Astrocyte of the cerebellum (primary cell): ENCODE data around the gene GARIN1A.

Source experiments
- DNase-seq: peaks from one replicate; pipeline ENCODE4 v3.0.0-alpha.2; 2011; ENCODE audit warnings: low read depth
- H3K4me3 ChIP-seq: 2 replicates; pipeline ENCODE4 v1.5.1; 2011; ENCODE audit warnings: mild to moderate bottlenecking, low read depth, low read length, moderate library complexity
- in situ Hi-C: cut with HindIII; loops from 2 replicates; pipeline ENCODE4 v1.10.0; 2017; ENCODE audit warnings: low sequenced_read_pairs
- TF ChIP-seq, protein P1 (sequence below): IDR thresholded peaks from 2 replicates; pipeline ENCODE4 v1.5.1; 2012; ENCODE audit warnings: low read length, low read depth, moderate library complexity, mild to moderate bottlenecking; ENCODE audit errors: missing control alignments

Gene GARIN1A

GRCh38 chr7:128708824-128709223, 36.7 kb downstream of the GARIN1A start:
- in situ Hi-C loops: no loop called here
- TF ChIP-seq, protein P1, sequence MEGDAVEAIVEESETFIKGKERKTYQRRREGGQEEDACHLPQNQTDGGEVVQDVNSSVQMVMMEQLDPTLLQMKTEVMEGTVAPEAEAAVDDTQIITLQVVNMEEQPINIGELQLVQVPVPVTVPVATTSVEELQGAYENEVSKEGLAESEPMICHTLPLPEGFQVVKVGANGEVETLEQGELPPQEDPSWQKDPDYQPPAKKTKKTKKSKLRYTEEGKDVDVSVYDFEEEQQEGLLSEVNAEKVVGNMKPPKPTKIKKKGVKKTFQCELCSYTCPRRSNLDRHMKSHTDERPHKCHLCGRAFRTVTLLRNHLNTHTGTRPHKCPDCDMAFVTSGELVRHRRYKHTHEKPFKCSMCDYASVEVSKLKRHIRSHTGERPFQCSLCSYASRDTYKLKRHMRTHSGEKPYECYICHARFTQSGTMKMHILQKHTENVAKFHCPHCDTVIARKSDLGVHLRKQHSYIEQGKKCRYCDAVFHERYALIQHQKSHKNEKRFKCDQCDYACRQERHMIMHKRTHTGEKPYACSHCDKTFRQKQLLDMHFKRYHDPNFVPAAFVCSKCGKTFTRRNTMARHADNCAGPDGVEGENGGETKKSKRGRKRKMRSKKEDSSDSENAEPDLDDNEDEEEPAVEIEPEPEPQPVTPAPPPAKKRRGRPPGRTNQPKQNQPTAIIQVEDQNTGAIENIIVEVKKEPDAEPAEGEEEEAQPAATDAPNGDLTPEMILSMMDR: no peak
- no peak for DNase-seq
- no peak overlapping the region for H3K4me3 ChIP-seq

- no peak for DNase-seq
- in situ Hi-C loops: no loop called here
- TF ChIP-seq, protein P1: no peak
- no peak overlapping the region for H3K4me3 ChIP-seq
Observed at GRCh38 chr7:128710481-128710880, 38.4 kb downstream of the GARIN1A start.

GRCh38 chr7:128713794-128714193, 41.7 kb downstream of the GARIN1A start:
- no peak overlapping the region for H3K4me3 ChIP-seq
- TF ChIP-seq, protein P1: no peak
- in situ Hi-C loops: no loop called here
- no peak for DNase-seq

GRCh38 chr7:128714701-128715495, 42.8 kb downstream of the GARIN1A start:
- in situ Hi-C loops: no loop called here
- TF ChIP-seq, protein P1: no peak
- no peak overlapping the region for H3K4me3 ChIP-seq
- DNase-seq: no peak

GRCh38 chr7:128718967-128719642, 47.0 kb downstream of the GARIN1A start:
- in situ Hi-C loops: no loop called here
- TF ChIP-seq, protein P1: no peak
- no peak overlapping the region for H3K4me3 ChIP-seq
- DNase-seq: no peak

- TF ChIP-seq, protein P1: no peak
- H3K4me3 ChIP-seq: no peak overlapping the region
- DNase-seq: no peak
- in situ Hi-C loops: no loop called here
Observed at GRCh38 chr7:128721376-128721775, 49.3 kb downstream of the GARIN1A start.
